KMS-11 (cell line): ENCODE measurements around the gene PIGC.
"Not testable (repeated sequence)": the region's sequence is repeated elsewhere in the genome, so short reads cannot be mapped to it uniquely, and the experiment has no call there.

Experiments
- H2AFZ ChIP-seq: fragments of 200-600 bp; sonication (generic); 2 replicates; pipeline ENCODE4 v1.6.1; 2016; ENCODE audit warnings: antibody characterized with exemption, mixed run types, low read depth
- H3K27ac ChIP-seq: fragments of 200-600 bp; sonication (generic); 2 replicates; pipeline ENCODE4 v1.6.1; 2016; ENCODE audit warnings: mild to moderate bottlenecking, mixed run types
- H3K27me3 ChIP-seq: fragments of 200-600 bp; sonication (generic); 2 replicates; pipeline ENCODE4 v1.6.1; 2017; ENCODE audit warnings: mild to moderate bottlenecking, low read depth, mixed run types, moderate library complexity; ENCODE audit not compliant: insufficient read depth
- H3K36me3 ChIP-seq: fragments of 200-600 bp; sonication (generic); 2 replicates; pipeline ENCODE4 v1.6.1; 2017; ENCODE audit warnings: mild to moderate bottlenecking, mixed run types; ENCODE audit not compliant: insufficient read depth
- H3K4me1 ChIP-seq: fragments of 200-600 bp; sonication (generic); 2 replicates; pipeline ENCODE4 v1.6.1; 2016; ENCODE audit warnings: mild to moderate bottlenecking, low read depth, mixed run types; ENCODE audit not compliant: poor library complexity, severe bottlenecking
- H3K4me2 ChIP-seq: fragments of 200-600 bp; sonication (generic); 2 replicates; pipeline ENCODE4 v1.7.0; 2016; ENCODE audit warnings: mild to moderate bottlenecking, mixed run types
- H3K4me3 ChIP-seq: fragments of 200-600 bp; sonication (generic); IDR thresholded peaks from 2 replicates; pipeline ENCODE4 v1.6.1; 2017; ENCODE audit warnings: low read depth, low read length, mixed read lengths; ENCODE audit not compliant: insufficient read depth
- H3K79me2 ChIP-seq: fragments of 200-600 bp; sonication (generic); 2 replicates; pipeline ENCODE4 v1.6.1; 2016; ENCODE audit warnings: low read depth, mixed run types; ENCODE audit not compliant: insufficient read depth
- H3K9ac ChIP-seq: fragments of 200-600 bp; sonication (generic); 2 replicates; pipeline ENCODE4 v1.6.1; 2016; ENCODE audit warnings: mild to moderate bottlenecking, mixed run types
- H4K20me1 ChIP-seq: fragments of 200-600 bp; sonication (generic); 2 replicates; pipeline ENCODE4 v1.6.1; 2016; ENCODE audit warnings: mild to moderate bottlenecking, mixed run types; ENCODE audit not compliant: insufficient read depth
- TF ChIP-seq, protein P1 (sequence below): fragments of 200-600 bp; sonication (generic); conservative IDR thresholded peaks from 2 replicates; pipeline ENCODE4 v1.6.1; 2017; ENCODE audit warnings: low read depth, mild to moderate bottlenecking, antibody characterized with exemption, low read length, moderate library complexity, mixed read lengths

Gene PIGC

DNA sequence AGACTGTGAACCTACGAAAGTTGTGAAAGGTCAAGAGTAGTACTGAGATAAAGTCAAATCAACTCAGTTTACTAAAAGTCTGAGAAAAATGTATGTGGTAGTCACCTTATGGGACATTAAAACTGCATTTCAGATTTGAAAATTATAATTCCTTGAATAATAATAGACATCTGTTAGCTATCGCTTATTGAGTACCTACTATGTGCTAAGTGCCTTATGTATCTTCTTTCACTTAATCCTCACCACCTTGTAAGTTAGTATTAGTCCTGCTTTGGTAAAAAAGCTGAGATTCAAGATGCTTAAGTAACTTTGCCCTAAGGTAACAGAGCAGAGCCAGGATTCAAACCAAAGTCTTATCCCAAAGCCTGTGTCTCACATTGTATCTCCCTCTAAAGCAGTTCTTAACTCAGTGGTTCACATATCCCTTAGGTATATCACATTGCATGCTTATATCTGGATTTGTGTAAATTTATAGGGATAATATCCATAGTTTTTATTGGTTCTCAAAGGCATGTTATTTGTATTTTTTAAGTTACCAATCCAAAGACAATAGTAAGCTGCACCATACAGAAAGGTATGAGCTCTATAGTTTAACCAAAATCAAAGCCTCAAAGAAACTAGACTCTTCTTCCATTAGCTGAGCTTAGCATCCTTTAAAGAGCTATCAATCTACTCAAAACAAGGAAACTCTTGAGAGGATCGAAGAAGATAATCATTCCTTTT, 865 bp downstream of the PIGC start:
- peaks cover 7% of the 10 kb centered on the region for H3K4me1 ChIP-seq
- H3K4me3 ChIP-seq = peak overlapping the region; percentile 100
- TF ChIP-seq, protein P1, sequence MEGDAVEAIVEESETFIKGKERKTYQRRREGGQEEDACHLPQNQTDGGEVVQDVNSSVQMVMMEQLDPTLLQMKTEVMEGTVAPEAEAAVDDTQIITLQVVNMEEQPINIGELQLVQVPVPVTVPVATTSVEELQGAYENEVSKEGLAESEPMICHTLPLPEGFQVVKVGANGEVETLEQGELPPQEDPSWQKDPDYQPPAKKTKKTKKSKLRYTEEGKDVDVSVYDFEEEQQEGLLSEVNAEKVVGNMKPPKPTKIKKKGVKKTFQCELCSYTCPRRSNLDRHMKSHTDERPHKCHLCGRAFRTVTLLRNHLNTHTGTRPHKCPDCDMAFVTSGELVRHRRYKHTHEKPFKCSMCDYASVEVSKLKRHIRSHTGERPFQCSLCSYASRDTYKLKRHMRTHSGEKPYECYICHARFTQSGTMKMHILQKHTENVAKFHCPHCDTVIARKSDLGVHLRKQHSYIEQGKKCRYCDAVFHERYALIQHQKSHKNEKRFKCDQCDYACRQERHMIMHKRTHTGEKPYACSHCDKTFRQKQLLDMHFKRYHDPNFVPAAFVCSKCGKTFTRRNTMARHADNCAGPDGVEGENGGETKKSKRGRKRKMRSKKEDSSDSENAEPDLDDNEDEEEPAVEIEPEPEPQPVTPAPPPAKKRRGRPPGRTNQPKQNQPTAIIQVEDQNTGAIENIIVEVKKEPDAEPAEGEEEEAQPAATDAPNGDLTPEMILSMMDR = no peak
- H3K9ac ChIP-seq = peak overlapping the region; percentile 92; the same call in 1 of the 2 replicates
- H3K27ac ChIP-seq = no peak overlapping the region
- H3K4me2 ChIP-seq = peak overlapping the region; percentile 79
- H3K27me3 ChIP-seq = no peaks in the 10 kb centered on the region
- H2AFZ ChIP-seq = peak overlapping the region; percentile 91
- peaks cover 15% of the 10 kb centered on the region for H3K79me2 ChIP-seq
- H4K20me1 ChIP-seq = no peaks in the 10 kb centered on the region
- no peaks in the 10 kb centered on the region for H3K36me3 ChIP-seq

DNA sequence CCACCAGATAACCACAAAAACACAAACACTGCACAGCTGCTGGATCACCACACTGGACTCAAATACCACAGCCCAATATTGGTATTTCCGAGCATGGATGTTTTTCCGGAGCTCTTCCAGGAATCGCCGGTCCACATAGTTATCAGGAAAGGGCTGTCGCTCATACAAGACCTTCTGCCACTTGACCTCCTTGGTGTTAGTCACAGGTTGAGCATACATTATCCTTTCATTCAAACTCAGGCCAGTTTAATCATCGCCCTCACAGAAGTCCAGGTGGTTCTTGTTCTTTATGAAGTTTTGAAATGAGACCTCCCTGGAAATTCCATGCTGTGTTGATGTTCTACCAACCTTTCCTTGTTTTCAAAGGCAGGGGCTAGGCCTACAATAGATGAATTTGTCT, 1.5 kb downstream of the PIGC start:
- Histone ChIP-seq H3K4me1 (peaks cover 7% of the 10 kb centered on the region), H3K9ac (no peak overlapping the region), H3K27ac (no peak overlapping the region), H3K36me3 (no peaks in the 10 kb centered on the region), H4K20me1 (no peaks in the 10 kb centered on the region), H3K27me3 (no peaks in the 10 kb centered on the region), H3K79me2 (peaks cover 15% of the 10 kb centered on the region), H3K4me3 (no peak overlapping the region), H3K4me2 (no peak overlapping the region), H2AFZ (no peak overlapping the region)
- TF ChIP-seq, protein P1 = no peak

DNA sequence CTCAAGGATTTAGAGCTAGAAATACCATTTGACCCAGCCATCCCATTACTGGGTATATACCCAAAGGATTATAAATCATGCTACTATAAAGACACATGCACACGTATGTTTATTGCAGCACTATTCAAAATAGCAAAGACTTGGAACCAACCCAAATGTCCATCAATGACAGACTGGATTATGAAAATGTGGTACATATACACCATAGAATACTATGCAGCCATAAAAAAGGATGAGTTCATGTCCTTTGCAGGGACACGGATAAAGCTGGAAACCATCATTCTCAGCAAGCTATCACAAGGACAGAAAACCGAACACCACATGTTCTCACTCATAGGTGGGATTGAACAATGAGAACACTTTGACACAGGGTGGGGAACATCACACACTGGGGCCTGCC, 6.7 kb downstream of the PIGC start:
- H3K36me3 ChIP-seq, H3K9ac ChIP-seq, H3K79me2 ChIP-seq, H3K4me2 ChIP-seq, H2AFZ ChIP-seq, H3K4me3 ChIP-seq, H3K27me3 ChIP-seq, H3K4me1 ChIP-seq, H4K20me1 ChIP-seq, H3K27ac ChIP-seq: not testable (repeated sequence)

DNA sequence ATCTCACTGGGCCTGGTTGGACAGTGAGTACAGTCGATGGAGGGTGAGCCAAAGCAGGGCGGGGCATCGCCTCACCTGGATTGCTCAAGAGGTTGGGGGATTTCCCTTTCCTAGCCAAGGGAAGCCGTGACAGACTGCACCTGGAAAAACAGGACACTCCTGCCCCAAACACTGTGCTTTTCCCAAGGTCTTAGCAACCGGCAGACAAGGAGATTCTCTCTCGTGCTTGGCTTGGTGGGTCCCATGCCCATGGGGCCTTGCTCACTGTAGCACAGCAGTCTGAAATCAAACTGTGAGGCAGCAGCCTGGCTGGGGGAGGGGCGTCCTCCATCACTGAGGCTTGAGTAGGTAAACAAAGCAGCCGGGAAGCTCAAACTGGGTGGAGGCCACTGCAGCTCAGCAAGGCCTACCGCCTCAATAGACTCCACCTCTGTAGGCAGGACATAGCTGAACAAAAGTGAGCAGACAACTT, 12.1 kb downstream of the PIGC start:
- no peak overlapping the region for H3K4me2 ChIP-seq
- no peaks in the 10 kb centered on the region for H3K36me3 ChIP-seq
- H3K79me2 ChIP-seq = no peaks in the 10 kb centered on the region
- H3K4me1 ChIP-seq = peaks cover 4% of the 10 kb centered on the region
- no peak overlapping the region for H3K27ac ChIP-seq
- H3K27me3 ChIP-seq = no peaks in the 10 kb centered on the region
- no peaks in the 10 kb centered on the region for H4K20me1 ChIP-seq
- TF ChIP-seq, protein P1 = no peak
- H2AFZ ChIP-seq = no peak overlapping the region
- no peak overlapping the region for H3K4me3 ChIP-seq
- H3K9ac ChIP-seq = no peak overlapping the region

DNA sequence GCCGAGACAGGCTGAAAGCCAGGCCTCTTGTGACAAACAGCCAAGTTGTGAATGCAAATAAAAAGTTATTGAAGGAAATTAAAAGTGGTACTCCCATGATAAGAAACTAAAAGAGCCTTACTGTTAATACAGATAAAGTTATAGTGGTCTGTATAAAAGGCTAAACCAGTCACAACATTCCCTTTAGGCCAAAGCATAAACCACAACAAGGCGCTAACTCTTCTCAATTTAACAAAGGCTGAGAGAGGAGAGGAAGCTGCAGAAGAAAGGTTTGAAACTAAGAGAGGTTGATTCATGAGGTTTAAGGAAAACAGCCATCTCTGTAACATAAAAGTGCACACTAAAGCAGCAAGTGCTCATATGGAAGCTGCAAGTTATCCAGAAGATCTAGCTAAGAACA, 12.7 kb downstream of the PIGC start:
- H3K4me1 ChIP-seq = peaks cover 4% of the 10 kb centered on the region
- H3K27ac ChIP-seq = no peak overlapping the region
- no peak overlapping the region for H2AFZ ChIP-seq
- no peaks in the 10 kb centered on the region for H4K20me1 ChIP-seq
- no peak overlapping the region for H3K4me2 ChIP-seq
- H3K4me3 ChIP-seq = no peak overlapping the region
- no peak overlapping the region for H3K9ac ChIP-seq
- no peaks in the 10 kb centered on the region for H3K79me2 ChIP-seq
- TF ChIP-seq, protein P1 = no peak
- no peaks in the 10 kb centered on the region for H3K36me3 ChIP-seq
- no peaks in the 10 kb centered on the region for H3K27me3 ChIP-seq
